HFF-Myc (cell line): Measurements from ENCODE around the gene PAQR8.

ENCODE experiments used
- DNase-seq: peaks from one replicate; pipeline ENCODE4 v3.0.0-alpha.2; 2011; ENCODE audit warnings: low read depth; ENCODE audit errors: extremely low read depth
- H3K4me3 ChIP-seq: replicated peaks from 2 replicates; pipeline ENCODE4 v1.5.1; 2011; ENCODE audit warnings: low read depth, mild to moderate bottlenecking, control low read depth, low read length
- TF ChIP-seq, protein P1 (sequence below): IDR thresholded peaks from 2 replicates; pipeline ENCODE4 v1.5.1; 2012; ENCODE audit warnings: mild to moderate bottlenecking, low read depth, low read length, control low read depth; ENCODE audit errors: missing control alignments

PAQR8 gene

DNA sequence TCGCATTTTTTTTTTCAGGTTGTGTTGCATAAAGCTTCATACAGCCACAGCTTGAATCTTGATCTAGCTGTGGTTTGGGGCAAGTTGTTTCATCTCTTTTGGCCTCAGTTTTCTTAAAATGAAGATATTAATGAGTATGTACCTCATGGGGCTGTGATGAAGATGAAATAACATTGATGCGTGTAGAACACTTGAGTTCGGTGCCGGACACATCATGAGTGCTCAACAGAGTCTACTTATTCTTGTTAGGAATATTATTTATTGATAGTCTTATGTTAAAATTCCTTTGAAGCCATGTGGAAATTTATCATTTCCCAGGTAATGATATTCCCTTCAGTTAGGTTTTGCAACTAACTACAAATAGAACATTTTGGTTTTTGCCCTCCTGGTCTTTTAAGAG is 3.4 kb downstream of the PAQR8 start:
- H3K4me3 ChIP-seq, result no peak overlapping the region
- no peak for DNase-seq
- TF ChIP-seq, protein P1, sequence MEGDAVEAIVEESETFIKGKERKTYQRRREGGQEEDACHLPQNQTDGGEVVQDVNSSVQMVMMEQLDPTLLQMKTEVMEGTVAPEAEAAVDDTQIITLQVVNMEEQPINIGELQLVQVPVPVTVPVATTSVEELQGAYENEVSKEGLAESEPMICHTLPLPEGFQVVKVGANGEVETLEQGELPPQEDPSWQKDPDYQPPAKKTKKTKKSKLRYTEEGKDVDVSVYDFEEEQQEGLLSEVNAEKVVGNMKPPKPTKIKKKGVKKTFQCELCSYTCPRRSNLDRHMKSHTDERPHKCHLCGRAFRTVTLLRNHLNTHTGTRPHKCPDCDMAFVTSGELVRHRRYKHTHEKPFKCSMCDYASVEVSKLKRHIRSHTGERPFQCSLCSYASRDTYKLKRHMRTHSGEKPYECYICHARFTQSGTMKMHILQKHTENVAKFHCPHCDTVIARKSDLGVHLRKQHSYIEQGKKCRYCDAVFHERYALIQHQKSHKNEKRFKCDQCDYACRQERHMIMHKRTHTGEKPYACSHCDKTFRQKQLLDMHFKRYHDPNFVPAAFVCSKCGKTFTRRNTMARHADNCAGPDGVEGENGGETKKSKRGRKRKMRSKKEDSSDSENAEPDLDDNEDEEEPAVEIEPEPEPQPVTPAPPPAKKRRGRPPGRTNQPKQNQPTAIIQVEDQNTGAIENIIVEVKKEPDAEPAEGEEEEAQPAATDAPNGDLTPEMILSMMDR, result no peak

DNA sequence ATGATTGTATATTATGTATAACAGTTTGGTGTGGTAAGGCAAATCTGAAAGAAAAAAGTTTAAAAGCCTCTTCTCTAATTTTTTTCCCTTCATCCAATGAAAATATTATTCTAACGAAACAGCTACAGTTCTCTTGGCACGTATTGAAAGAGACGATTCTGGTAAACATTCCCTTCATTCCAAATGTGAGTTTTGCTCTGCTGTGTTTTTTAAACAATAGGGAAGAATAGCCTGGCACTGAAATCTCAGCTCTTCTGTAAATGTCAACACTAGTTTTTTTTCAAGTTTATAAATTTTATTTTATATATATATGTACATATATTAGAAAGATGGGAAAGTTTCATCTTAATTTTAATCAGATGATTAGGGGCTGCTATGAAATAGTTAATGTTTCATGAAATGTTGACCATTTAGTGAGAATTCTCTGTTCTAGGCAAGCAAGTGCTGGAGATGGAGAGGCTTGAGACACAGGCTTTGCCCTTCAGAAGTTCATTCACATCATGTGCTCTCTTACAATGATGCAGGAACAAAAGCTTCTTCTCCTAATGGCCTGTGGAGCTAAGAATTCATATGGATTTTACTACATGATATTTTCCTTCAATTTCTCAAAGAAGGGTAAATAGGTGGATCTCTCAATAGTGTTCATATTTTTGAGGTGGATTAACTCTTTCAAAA is 4.1 kb downstream of the PAQR8 start:
- TF ChIP-seq, protein P1, result no peak
- no peak overlapping the region for H3K4me3 ChIP-seq
- no peak for DNase-seq

DNA sequence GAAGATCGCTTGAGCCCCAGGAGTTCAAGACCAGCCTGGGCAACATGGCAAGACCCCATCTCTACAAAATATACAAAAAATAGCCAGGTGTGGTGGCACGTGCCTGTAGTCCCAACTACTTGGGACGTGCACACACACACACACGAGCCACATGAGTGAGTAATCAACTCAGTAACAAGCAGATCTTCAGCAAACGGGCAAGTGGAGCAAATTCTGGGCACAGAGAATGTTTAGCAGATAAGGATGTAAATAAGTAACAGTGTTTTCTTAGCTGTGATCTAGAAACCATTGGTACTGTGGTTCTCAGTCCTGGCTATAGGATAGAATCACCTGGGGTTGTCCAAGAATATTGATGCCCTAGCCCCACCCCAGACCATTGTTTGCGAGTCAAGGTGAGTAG is 6.1 kb downstream of the PAQR8 start:
- TF ChIP-seq, protein P1, result no peak
- no peak overlapping the region for H3K4me3 ChIP-seq
- DNase-seq, result no peak

DNA sequence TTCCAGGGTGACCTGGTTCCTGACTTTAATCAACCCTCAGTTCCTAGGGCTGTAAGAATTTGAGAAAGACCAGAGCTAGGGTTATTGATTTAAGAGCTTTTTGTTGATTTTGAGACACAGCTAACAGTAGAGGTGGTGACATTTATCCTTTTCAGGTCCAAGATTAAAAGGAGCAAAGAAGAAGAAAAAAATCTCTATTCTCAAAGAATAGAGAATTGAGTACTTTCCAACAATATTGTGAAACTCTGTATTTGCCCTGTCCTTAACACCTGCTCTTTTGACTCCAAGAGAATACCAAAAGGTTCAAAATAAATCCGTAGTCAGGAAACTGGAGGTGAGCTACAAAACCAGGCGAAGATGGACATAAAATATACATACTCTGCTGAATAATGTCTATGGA is 7.3 kb downstream of the PAQR8 start:
- no peak overlapping the region for H3K4me3 ChIP-seq
- no peak for DNase-seq
- TF ChIP-seq, protein P1, result no peak

DNA sequence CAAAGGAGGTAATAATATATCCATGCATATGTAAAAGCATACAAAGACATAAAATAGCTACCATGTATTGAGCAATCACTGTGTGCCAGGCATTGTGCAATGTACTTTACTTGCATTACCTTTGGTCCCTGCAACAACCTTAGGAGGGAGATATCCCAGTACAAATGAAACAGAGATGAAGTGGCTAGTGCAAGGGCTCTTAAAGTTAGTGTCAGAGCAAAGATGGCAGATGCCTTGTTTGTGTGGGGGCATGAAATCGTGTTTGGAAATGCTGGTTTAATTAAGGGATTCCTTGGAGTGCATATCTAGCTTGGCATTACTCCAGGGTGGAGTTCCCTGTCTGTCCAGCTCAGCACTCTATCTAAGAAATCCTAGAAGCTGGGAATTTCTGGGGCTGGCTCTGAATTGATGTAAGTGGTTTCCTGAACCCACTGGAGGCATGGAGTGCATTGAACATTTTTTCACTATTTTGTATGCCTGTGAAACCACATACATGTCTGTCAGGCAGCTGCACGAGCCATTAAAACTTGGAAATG is 9.8 kb downstream of the PAQR8 start:
- H3K4me3 ChIP-seq, result no peak overlapping the region
- DNase-seq, result no peak
- TF ChIP-seq, protein P1, result no peak

DNA sequence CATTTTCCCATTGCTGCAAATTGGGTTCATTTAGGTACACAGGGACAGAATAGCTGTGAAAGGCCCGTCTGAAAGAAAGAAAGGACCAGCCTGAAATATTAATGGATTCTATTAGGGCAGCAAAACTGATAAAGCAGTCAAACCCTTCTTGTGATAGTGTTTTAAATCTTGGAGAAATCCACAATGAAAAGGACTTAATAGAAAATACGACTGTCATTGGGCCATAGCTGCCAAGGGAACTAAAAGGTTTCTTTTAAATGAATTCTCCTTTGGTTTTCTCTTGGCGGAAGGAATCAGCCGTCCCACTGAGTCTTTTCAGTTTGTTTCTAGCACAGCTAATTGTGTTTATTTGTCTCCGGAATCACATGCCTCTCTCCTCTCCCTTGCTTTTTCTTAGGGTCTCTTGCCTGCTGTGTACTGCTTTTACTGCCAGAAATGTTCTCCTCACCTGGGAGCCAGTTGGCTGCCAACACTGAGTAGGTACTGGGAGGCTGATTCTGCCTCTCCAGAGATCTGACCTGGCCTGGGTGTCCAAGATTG is 11.3 kb downstream of the PAQR8 start:
- TF ChIP-seq, protein P1, result no peak
- DNase-seq, result no peak
- H3K4me3 ChIP-seq, result no peak overlapping the region
